ENCODE results near the gene DUS2. TPM values are rescaled to one million over a fixed set of nuclear protein-coding genes. Genes with fewer than 3 reads are reported as not detected.

DUS2 gene
- total RNA-seq, 1 donor from 2014 or later = 10.9 TPM

GRCh38 chr16:68040506-68041288, 17.6 kb downstream of the DUS2 start:
- peak; percentile 39 for DNase-seq (ENCODE audit: extremely low read depth, low read depth, low spot score)

GRCh38 chr16:68041783-68042182, 18.7 kb downstream of the DUS2 start:
- DNase-seq (ENCODE audit: extremely low read depth, low read depth, low spot score) = no peak

DNA sequence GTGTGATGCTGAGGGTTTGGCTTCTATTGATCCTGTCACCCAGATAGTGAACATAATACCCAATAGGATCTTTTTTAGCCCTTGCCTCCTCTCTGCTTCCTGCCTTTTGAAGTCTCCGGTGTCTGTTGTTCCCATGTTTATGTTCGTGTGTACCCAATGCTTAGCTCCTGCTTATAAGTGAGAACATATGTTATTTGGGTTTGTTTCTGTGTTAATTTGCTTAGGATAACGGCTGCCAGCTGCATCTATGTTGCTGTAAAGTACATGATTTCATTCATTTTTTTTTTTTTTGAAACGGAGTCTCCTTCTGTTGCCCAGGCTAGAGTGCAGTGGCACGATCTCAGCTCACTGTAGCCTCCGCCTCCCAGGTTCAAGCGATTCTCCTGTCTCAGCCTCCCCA, 23.0 kb downstream of the DUS2 start:
- DNase-seq (ENCODE audit: extremely low read depth, low read depth, low spot score) = no peak

DNA sequence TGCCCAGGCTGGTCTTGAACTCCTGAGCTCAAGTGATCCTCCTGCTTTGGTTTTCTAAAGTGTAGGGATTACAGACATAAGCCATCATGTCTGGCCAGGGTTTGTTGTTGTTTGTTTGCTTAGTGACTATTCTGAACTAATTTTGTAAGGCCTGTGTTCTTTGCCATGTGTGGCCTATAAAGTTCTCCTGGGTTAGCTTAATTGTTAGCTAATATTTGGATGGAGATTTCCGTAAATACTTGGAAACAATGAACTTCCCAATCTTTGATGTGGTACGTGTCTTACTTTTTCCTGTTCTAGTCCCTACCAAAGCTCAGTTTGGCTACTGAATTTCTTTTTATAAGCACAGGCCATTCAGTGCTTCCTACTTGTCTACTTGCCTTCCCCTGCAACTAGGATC, 24.9 kb downstream of the DUS2 start:
- no peak for DNase-seq (ENCODE audit: extremely low read depth, low read depth, low spot score)

GRCh38 chr16:68049449-68049848, 26.4 kb downstream of the DUS2 start:
- no peak for DNase-seq (ENCODE audit: extremely low read depth, low read depth, low spot score)

GRCh38 chr16:68055395-68055794, 32.3 kb downstream of the DUS2 start:
- DNase-seq (ENCODE audit: extremely low read depth, low read depth, low spot score) = no peak

DNA sequence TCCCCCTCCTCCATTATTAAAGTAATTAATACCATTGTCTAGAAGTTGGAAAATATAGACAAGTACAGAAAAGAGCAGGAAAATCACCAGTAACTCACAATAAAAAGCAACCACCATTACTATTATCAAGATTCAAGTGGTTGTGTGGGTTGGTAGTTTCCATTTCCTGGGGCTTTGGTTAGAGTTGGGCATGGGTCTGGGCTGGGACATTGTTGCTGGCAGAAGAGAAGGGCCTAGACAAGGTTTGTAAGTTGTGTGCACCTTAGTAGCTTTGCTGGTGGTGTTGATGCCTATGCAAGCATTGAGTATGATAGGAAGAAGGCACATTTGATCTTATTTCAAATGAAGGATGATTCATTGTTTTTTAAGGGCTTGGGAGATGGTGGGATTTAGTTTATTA, 36.7 kb downstream of the DUS2 start:
- DNase-seq (ENCODE audit: extremely low read depth, low read depth, low spot score) = no peak

DNA sequence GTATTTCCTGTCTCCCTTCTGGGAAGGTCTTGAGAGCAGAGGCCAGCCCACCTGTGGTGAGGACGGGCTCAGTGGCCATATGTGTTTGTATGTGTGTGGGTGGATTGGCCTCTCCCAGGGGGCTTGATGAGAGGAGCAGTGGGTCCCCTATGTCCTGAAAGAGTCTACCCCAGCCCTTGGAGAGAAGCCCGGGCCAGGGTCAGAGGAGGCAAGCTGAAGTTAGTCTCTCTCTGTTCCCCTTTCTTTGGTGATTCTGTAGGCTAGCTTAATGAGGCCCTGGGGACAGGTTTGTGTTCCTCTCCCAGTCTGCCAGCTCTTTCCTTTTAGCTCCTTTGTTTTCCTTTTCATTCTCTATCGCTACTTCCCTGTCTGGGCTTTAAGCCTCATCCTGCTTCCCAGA, 38.3 kb downstream of the DUS2 start:
- DNase-seq (ENCODE audit: extremely low read depth, low read depth, low spot score) = no peak

GRCh38 chr16:68062910-68063393, 39.9 kb downstream of the DUS2 start:
- DNase-seq (ENCODE audit: extremely low read depth, low read depth, low spot score) = no peak

GRCh38 chr16:68064791-68065365, 41.8 kb downstream of the DUS2 start:
- no peak for DNase-seq (ENCODE audit: extremely low read depth, low read depth, low spot score)

GRCh38 chr16:68065716-68066305, 42.7 kb downstream of the DUS2 start:
- DNase-seq (ENCODE audit: extremely low read depth, low read depth, low spot score) = no peak

GRCh38 chr16:68066763-68067162, 43.7 kb downstream of the DUS2 start:
- DNase-seq (ENCODE audit: extremely low read depth, low read depth, low spot score) = no peak

DNA sequence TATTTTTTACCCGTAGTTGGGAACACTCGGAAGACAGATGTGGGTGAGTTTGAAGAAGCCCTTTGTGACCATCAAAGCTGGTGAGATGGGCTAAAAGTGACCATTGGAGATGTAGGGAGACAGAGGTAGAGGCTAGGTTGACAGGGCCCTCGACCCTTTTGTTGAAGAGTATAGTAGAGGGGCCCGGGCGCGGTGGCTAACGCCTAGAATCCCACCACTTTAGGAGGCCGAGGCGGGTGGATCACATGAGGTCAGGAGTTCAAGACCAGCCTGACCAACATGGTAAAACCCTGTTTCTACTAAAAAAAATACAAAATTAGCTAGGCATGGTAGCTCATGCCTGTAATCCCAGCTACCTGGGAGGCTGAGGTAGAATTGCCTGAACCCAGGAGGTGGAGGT, 45.8 kb downstream of the DUS2 start:
- DNase-seq (ENCODE audit: extremely low read depth, low read depth, low spot score) = no peak

- DNase-seq (ENCODE audit: extremely low read depth, low read depth, low spot score) = no peak
Measured at GRCh38 chr16:68069511-68070248, 46.6 kb downstream of the DUS2 start.

DNA sequence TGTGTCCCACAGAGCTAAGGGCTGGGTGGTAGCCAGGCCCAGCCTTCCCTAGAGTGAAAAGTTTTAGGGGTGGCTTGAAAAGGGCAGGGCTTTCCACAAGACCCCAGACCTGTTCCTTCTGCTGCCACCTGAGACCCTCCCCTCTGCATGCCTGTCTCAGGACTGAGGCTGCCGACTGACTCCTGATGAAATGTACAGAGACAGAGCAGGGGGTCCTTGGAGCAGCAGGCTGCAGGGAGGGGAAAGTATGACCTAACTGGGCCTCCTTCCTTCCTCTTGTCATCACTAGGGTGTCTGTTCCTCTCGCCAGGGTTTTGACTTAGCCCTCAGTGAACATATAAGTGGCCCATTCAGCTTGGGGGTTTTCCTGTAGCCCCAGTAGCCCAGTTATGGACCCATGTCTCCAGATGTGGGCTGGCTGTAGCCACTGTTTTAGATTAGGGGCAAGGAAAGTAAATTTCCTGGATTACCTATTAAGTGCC, 47.2 kb downstream of the DUS2 start:
- DNase-seq (ENCODE audit: extremely low read depth, low read depth, low spot score) = no peak

DNA sequence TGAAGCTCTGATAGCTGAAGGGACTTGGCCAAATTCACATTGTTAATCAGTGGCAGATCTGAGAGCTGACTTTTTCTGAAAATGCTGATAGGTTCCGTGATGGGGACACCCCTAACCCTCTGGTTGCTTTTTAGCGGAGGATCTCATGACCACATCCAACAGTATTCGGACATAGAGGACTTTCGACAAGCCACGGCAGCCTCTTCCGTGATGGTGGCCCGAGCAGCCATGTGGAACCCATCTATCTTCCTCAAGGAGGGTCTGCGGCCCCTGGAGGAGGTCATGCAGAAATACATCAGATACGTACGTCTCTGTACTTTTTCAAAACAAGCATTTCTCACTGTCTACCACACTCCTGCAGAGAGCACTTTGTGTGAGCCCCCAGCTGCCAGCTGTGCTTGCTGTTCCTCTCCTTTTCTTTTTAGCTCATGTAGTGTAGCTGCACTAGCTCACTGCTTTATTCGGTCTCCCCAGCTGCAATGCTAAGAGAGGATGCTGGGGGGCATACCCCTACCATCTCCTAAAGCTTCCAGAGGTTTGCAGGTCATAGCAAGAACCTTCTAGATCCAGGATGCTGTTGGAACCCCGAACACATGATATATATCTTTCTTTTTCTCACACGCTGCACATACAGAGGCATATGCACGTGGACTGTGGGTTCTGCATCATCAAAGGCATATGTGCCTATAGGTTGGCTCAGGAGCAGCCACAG, 47.9 kb downstream of the DUS2 start:
- DNase-seq (ENCODE audit: extremely low read depth, low read depth, low spot score) = no peak

DNA sequence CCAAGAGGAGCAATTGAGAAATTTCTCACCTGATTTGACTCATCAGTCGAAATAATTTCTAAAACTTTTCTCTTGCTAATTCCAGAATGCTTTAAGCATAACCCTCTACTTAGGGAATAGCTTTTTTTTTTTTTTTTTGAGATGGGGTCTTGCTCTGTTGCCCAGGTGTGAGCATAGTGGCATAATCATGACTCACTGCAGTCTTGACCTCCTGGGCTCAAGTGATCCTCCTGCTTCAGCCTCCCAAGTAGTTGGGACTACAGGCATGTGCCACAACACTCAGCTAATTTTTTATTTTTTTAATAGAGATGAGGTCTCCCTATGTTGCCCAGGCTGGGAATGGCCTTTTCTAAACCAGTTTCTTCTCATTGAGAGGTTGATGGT, 48.4 kb downstream of the DUS2 start:
- no peak for DNase-seq (ENCODE audit: extremely low read depth, low read depth, low spot score)

- no peak for DNase-seq (ENCODE audit: extremely low read depth, low read depth, low spot score)
Measured at GRCh38 chr16:68072038-68072695, 49.1 kb downstream of the DUS2 start.

DNA sequence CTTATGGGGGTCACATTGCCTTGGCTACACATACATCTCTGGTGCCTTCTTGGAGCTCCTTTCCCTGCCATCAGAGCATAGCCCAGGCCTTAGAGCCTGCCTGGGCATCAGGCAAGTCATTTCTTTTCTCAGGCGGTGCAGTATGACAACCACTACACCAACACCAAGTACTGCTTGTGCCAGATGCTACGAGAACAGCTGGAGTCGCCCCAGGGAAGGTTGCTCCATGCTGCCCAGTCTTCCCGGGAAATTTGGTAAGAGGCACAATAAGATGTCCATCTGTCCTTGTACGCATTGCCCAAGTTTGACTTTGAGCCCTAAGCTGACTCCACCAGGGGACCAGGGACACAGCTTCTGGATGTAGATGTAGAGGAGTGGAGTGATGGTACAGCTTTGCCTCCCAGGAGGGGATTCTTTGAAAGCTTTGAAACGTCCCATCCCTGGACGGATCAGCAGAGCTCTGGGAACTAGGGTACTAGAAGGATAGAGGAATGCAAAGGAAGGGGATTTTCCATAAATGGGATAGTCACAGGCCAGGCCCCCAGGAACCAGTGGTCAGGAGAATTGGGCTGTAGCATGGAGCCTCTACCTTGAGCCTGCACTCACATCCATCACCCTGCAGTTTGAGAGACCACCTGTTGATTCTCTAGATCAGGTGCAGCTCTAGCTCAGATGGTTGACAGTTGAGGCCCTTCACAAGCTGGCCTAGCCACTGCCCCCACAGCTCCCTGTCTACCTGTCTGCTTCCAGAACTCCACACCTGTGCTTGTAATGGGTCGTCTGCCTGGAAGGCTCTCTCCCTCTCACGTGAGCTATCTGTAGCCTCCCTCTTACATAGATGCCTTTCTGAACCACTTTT, 51.0 kb downstream of the DUS2 start:
- DNase-seq (ENCODE audit: extremely low read depth, low read depth, low spot score) = no peak

Measured in glomerular endothelial cell (primary cell).